OCI-M2 (cell line): ENCODE results near the gene ADGRG6.

ENCODE experiments used
- DNase-seq: peaks from one replicate; lab custom pipeline; 2025; ENCODE audit not compliant: unreplicated experiment; lab: John Stamatoyannopoulos, UW

The ADGRG6 gene

GRCh38 chr6:142320366-142320765 is 18.6 kb downstream of the ADGRG6 start:
- DNase-seq: no peak

GRCh38 chr6:142321451-142321850 is 19.6 kb downstream of the ADGRG6 start:
- DNase-seq: no peak

- no peak for DNase-seq
These were observed 20.3 kb downstream of the ADGRG6 start for GRCh38 chr6:142322066-142322465.

- no peak for DNase-seq
These were observed 20.8 kb downstream of the ADGRG6 start for GRCh38 chr6:142322504-142323198.

GRCh38 chr6:142323377-142323776 is 21.6 kb downstream of the ADGRG6 start:
- no peak for DNase-seq

GRCh38 chr6:142324111-142324510 is 22.3 kb downstream of the ADGRG6 start:
- DNase-seq: no peak

GRCh38 chr6:142325111-142325510 is 23.3 kb downstream of the ADGRG6 start:
- DNase-seq: no peak

GRCh38 chr6:142326540-142326939 is 24.7 kb downstream of the ADGRG6 start:
- no peak for DNase-seq

- DNase-seq: no peak
These were observed 26.3 kb downstream of the ADGRG6 start for GRCh38 chr6:142328070-142328469.

GRCh38 chr6:142329486-142330113 is 27.8 kb downstream of the ADGRG6 start:
- DNase-seq: no peak

- no peak for DNase-seq
These were observed 29.3 kb downstream of the ADGRG6 start for GRCh38 chr6:142331075-142331551.

- no peak for DNase-seq
These were observed 29.8 kb downstream of the ADGRG6 start for GRCh38 chr6:142331601-142332000.

GRCh38 chr6:142332393-142333098 is 30.7 kb downstream of the ADGRG6 start:
- no peak for DNase-seq

GRCh38 chr6:142333431-142333830 is 31.6 kb downstream of the ADGRG6 start:
- DNase-seq: no peak

- DNase-seq: no peak
These were observed 32.5 kb downstream of the ADGRG6 start for GRCh38 chr6:142334294-142334693.

- DNase-seq: no peak
These were observed 33.6 kb downstream of the ADGRG6 start for GRCh38 chr6:142335415-142335814.

- DNase-seq: no peak
These were observed 34.4 kb downstream of the ADGRG6 start for GRCh38 chr6:142336183-142336582.

GRCh38 chr6:142336787-142337186 is 35.0 kb downstream of the ADGRG6 start:
- DNase-seq: no peak

- DNase-seq: no peak
These were observed 37.3 kb downstream of the ADGRG6 start for GRCh38 chr6:142339113-142339512.

- no peak for DNase-seq
These were observed 38.3 kb downstream of the ADGRG6 start for GRCh38 chr6:142339968-142340658.

- DNase-seq: no peak
These were observed 40.1 kb downstream of the ADGRG6 start for GRCh38 chr6:142341855-142342330.
